ENCODE data around the gene ALOX5AP. TPM values are rescaled to one million over a fixed set of nuclear protein-coding genes. Genes with fewer than 3 reads are reported as not detected.

Gene ALOX5AP
- total RNA-seq, 1 donor from 2014 or later, result 13.6 TPM

DNA sequence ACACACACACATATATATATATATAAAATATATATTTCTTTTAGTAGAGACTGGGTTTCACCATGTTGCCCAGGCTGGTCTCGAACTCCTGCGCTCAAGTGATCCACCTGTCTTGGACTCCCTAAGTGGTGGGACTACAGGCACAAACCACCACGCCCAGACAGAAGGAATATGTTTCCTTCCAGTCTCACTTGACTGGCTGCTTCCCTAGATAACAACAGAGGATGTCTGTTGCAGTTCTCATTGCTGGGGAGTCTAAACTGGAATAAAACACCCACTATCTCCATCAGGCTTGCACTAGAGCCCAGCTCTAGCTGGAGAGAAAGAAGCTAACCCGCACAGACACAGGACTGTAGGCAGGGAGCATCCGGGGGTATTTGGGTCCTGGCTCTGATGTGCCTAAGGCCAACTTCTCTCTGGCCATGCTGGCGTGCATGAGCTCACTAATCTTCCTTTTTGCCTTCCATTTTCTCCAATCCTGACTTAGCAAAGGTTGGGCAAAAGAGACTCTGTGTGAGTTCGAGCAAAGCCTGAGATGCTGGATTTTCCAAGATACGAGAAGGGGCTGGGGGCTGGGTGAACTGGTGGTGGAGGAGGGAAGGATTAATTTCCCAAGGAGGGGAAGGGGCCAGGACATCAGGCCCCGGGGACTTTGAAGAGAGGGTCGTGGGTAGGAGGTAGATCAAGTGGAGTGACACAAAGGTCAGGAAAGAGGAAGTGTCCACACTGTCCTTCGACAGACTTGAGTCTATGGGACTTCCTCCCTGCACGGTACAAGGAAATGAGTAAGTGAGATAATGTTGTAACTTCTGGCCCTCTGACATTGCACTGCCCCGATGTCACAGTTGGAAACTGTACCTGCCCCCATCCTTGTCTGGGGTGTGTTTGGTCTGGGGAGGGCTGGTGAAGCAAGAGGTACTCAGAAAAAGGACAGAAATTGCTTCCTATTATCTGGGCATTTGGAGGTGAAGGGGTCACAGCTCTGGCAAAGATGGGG, 22.5 kb upstream of the ALOX5AP start:
- DNase-seq (ENCODE audit: missing footprints) (no peak), ATAC-seq (peak; percentile 64)
- intact Hi-C loops (cut with DNase I), result no loop called here

DNA sequence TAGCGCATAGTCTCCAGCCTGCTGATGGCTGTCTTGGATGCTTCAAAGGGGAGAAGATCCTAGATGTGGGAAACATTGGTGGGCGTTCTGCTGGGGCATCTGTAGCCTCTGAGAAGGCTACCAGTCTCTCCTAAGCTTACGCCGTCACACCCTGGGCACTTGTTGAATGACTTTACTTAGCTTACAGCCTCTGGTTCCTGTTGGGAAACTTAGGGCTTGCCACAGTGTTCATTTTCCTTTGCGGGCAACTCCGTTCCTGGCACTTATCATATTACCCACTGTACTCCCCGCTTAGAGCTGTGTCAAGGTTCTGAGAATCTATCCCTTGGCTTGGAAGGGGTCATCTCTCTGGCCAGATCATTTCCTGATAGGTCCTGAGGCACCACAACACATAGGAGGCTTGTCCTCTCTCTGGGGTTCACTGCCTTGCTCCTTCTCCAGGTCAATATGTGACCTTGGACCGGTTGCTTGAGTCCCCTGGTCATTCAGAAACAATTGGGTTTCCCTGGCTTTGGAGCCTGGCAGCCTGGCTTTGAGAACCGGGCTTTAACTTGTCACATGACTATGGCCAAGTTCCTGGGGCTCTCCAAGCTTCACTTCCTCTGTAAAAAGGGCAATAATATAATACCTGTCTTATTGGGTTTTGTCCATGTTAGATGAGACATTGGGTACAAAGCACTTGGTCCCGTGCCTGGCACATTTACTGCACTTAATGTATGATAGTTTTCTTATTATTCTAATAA, 20.5 kb upstream of the ALOX5AP start:
- intact Hi-C loops (cut with DNase I), result no loop called here
- ATAC-seq, result no peak
- DNase-seq (ENCODE audit: missing footprints), result no peak

DNA sequence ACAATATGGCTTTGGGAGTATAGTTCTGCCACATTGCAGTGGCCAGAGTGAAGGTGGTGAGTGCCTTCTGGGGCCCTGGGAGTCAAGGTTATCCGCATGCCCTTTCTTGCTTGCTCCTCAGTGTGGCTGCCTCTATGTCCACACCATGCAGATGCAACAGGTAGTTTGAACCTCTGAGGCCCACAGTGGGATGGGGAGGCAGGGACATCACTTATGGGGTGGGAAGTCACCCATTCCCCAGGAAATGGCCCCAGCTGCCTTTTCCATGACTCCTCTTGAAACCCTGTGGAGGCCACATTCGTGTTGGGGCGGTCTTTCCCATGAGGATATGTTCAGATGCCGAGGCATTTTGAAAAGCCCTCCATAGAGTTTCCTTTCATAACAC, 20.0 kb upstream of the ALOX5AP start:
- intact Hi-C loops (cut with DNase I), result no loop called here
- DNase-seq (ENCODE audit: missing footprints) (no peak), ATAC-seq (peak; percentile 6)

DNA sequence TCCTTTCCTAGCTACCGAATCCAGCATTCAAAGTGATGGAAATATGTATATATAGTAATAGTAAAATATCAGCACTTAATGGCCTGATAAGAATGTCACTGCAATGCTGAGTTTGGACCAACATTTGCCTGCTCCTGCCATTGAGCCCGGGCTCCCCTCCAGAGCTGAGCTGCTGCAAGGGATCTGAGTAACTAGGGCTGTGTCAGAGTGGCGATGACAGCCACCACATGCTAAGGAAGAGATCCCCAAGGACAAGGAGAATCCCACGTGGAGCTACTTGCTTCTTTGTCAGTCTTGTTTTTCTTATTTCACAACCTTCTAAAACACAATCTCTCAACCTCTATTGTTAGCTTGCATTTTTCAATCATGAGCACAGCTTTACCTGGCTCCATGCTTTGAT, 19.5 kb upstream of the ALOX5AP start:
- intact Hi-C loops (cut with DNase I), result no loop called here
- peak; percentile 80 for DNase-seq (ENCODE audit: missing footprints)
- peak; percentile 89 for ATAC-seq

DNA sequence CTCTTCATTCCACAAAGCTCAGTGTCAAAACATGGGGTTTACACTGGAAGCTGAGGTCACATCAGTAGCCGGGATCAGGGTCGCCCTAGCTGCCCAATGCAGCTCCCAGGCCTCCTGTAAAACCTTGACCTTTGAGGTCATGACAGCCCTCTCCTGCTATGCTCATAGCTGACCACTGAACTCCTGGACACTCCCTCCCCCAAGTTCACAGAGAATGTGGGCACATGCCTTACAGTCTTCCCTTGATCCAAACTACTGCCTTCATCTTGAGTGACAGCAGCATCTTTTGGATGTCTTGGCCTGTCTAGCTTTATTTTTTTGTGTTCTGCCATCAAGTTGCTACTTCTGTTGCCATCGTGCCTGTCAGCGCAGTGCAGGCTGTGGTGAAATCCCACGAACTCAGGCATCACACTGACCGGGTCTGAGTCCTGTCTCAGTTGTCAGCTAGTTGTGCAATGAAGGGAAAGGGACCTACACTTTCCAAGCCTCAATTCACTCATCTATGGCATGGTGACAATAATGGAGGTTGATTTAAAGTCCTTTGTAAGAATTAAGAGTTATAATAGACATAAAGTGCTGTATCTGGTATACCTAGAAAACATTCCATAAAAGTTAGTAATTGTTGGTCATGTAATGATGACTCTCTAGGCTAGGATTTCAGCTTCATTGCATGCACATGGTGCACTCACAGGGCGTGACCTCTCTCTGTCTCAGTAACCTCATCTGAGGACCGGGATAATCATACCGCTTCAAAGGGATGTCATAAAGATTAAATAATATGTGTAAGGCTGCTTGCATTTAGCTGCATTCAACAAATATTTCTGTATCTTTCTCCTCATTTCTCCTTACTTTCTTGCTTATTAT, 16.4 kb upstream of the ALOX5AP start:
- ATAC-seq (no peak), DNase-seq (ENCODE audit: missing footprints) (no peak)
- intact Hi-C loops (cut with DNase I), result no loop called here

DNA sequence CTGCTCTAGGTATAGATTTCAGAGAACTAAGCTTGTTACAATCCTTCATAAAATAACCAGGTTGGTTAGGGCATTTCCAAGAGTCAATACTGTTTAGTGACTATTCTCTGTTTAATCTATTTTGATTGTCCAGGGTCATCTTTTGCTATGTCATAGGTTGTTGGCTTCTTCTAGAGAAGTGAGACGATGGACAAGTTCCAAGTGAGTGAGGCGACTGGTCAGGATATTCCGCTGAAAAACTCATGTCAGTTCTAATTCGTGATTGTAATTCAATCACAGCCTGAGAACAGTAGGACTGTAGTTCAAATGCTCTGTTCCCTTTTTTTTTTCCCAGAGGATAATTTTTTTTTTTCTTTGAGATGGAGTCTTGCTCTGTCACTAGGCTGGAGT, 15.8 kb upstream of the ALOX5AP start:
- ATAC-seq (no peak), DNase-seq (ENCODE audit: missing footprints) (no peak)
- intact Hi-C loops (cut with DNase I), result no loop called here

DNA sequence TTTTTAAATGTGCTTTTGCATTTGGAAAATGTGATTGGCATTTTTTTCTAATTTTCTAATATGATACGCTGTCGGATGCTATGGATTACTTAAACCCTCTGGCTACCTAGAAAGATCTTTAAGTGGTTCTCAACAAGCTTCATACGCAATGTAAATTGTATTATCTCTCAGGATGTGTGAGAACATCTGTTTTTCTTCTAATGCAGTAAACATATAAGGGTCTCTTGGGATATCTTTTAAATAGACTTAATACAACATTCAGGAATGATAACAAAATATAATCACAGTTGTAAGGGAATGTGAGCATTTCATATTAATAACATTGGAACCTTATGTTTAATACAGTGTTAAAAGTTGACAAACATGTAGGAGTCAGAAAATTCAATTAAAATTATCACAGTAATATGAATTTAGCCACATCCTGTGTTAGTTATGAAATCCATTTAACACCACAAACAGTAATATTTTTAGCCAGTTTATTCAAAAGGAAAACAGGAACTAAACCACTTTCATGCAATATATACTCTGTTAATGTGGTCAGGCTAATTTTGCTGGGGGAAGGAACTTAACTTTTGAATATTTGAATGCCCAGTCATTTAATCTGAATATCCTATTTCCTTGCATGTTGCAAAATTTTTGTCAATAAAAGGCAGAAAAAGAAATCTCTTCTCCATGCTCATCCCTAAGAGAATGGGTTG, 15.0 kb upstream of the ALOX5AP start:
- intact Hi-C loops (cut with DNase I), result no loop called here
- ATAC-seq (no peak), DNase-seq (ENCODE audit: missing footprints) (no peak)

DNA sequence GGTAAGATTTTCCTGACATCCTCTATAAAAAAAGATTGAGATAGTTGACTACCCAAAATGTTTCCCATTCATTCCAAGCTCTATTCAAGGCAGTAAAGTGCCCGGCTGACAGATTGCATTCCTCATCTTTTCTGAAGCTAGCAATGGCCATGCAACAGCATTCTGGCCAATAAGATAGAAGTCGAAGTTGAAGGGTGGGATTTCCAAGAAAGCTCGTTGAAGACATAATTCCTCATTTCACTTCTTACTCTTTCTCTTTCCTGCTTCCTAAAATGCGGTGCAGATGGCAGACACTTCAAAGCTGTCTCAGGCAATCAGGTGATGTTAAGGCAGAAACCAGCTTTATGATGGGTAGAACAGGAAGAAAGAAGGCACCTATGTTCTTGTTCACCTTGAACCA, 13.4 kb upstream of the ALOX5AP start:
- DNase-seq (ENCODE audit: missing footprints), result no peak
- ATAC-seq, result no peak
- intact Hi-C loops (cut with DNase I), result no loop called here

DNA sequence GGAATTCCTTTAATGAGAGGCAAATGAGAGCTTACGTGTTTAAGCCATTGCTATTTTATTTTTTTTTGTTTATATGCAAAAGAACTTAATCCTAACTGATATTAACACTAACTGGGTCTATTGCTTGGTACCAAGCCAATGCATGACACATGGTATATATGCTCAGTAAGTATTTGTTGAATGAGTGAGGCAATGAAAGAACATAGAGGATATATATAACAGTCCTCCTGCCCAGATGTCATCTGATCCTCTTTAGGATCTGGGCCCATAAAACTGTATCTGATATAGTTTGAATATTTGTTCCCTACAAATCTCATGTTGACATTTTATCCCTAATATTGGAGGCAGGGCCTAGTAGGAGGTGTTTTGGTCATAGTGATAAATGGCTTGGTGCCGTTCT, 13.0 kb upstream of the ALOX5AP start:
- intact Hi-C loops (cut with DNase I), result no loop called here
- ATAC-seq, result no peak
- DNase-seq (ENCODE audit: missing footprints), result no peak

DNA sequence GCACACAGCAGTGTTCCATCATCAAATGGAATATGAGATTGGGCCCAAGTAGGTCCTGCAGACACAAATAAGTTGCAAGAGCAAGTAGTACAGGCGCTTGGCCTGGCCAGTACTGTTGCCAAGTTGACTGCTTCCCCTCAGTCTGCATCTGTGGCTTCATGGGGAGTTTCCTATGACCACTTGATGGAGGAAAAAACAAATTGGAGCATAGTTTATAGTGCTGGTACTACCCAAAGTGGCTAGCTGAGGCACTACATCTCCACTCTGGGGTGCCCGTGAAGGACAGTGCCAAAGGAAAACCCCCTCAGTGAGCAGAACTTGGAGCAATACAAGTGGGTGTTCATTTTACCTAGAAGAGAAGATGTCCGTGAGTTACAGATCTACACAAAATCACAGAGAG, 10.6 kb upstream of the ALOX5AP start:
- intact Hi-C loops (cut with DNase I), result no loop called here
- no peak for ATAC-seq
- DNase-seq (ENCODE audit: missing footprints), result no peak

DNA sequence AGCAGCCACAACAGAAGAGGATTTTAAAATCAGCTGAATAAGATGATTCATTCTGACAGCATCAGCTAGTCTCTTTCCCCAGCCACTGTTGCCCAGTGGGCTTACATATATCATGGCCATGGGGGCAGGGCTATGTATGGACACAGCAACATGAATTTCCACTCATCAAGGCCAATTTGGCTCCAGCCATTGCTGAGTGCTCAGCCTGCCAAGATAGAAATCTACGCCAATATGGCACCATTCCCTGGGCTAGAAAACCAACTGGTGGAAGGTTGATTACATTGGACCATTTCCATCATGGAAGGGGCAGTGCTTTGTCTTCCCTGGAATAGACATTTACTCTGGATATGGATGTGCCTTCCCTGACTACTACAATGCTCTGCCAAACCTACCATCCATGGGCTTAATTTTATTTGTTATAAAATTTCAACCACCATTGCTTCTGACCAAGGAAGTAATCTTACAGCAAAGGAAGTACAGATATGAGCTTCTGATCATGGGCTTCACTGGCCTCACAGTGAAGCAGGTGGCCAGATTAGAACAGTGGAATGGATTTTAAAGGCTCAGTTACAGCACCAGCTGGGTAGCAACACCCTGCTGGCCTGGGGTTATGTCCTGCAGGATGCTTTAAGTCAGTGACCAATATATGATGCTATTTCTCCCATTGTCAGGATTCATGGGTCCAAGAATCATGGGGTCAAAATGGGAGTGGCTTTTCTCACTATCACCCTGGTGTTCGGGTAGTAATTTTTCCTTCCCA, 9.8 kb upstream of the ALOX5AP start:
- intact Hi-C loops (cut with DNase I), result no loop called here
- no peak for DNase-seq (ENCODE audit: missing footprints)
- ATAC-seq, result no peak

DNA sequence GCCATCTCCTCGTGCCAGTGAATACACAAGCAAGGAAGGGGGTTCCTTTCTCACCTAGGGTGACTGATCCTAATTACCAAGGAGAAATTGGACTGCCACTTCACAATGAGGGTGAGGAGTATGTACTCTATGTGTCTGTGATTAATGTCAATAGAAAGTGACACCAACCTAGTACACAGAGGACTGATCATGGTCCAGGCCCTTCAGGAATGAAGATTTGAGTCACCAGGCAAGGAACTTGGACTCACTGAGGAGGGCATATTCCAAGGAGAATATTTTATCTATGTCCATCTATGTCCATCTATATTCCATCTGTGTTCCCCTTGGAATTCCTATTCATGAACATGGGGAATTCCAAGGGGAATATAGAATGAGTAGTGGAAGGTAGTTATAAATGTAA, 9.2 kb upstream of the ALOX5AP start:
- no peak for ATAC-seq
- no peak for DNase-seq (ENCODE audit: missing footprints)
- intact Hi-C loops (cut with DNase I), result no loop called here

DNA sequence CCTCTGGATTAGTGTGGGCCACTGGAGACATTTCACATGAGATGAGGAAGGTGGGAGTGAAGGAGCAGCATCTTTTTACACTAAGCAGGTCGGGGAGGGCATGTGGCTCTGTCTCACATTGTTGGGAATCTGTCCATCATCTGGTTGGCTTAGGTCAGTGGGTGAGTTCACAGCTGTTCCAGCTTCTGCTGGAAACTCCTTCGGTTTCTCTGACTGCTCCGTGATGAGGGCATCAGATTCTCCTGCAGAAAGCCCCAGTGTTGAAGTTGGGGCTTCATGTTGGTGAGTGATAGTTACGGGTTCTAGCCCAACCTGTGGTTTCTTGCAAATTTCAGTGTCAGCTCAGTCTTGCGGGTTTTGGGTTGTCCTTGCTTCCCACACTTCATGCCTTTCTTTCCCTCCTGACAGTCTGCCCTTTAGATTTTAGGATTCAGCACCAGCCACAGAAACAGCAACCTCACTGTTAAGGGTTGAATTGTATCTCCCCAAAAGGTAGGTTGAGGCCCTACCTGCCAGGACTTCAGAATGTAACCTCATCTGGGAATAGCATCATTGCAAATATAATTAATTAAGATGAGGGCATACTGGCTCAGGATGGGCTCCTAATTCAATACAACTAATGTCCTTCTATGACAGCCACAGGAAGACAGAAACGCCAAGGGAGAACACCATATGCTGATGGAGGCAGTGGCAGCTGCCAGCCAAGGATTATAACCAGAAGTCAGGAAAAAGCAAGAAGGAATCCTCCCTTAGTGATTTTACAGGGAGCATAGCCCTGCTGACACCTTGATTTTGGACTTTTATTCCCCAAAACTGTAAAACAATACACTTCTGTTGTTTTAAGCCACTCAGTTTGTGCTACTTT, 7.6 kb upstream of the ALOX5AP start:
- ATAC-seq (no peak), DNase-seq (ENCODE audit: missing footprints) (no peak)
- intact Hi-C loops (cut with DNase I), result no loop called here

DNA sequence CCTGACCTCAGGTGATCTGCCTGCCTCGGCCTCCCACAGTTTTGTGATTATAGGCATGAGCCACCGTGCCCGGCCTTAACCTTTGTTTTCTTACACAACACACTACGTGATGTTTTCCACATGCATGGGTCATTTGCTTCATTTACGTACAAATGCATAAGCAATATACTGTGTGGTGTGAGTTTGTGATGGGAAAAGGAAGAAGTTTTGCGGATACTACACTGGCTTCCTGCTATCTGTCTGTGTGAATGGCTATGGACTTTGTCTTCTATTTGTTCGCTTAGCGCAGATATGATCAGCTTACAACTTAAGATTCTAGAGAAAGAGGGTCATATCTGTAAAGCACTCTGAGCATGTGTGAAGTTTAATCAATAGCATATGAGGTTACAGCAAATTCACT, 5.5 kb upstream of the ALOX5AP start:
- intact Hi-C loops (cut with DNase I), result no loop called here
- ATAC-seq, result no peak
- DNase-seq (ENCODE audit: missing footprints), result no peak

DNA sequence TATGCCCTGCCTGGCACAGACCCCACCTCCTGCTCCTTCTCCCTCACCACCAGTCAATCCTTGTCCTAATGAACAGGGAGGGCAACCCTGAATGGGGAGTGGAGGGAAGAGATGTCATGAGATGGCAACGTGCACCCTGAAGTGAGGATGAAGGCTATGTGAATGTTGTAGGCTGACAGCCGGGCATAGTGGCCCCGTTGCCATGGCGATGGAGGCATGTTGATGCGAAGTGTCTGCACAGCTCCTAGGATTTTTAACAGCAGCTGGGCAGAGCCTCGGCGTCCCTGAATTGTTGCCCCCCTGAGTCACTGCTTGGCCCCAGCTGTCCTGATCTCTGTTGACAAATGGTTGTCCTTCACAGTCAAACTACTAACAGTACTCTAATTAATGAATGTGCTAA, 4.8 kb upstream of the ALOX5AP start:
- DNase-seq (ENCODE audit: missing footprints) (no peak), ATAC-seq (no peak)
- intact Hi-C loops (cut with DNase I), result no loop called here

DNA sequence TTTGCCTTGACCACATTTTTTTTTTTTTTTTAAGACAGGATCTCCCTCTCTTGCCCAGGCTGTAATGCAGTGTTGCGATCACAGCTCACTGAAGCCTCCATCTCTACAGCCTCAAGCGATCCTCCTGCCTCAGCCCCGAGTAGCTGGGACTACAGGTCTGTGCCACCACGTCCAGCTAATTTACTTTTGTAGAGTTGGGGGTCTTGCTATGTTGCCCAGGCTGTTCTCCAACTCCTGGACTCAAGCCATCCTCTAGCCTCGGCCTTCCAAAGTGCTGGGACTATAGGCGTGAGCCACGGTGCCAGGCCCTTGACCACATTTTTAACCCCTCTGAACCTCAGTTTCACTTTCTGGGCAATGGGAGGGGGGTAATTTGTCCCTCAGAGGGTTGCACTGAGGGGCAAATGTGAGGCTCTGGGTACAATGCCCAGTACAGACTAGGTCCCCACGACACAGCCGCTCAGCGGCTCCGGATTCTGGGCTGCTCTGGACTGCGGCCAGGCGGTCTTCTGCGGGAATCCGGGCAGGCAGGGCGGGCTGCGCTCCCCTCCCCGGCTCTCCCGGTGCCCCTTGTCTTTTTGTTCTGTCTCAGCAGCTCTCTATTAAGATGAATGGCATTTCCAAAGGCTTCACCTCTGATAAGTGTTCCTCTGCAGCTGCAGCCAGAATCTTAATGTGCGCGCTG, 3.8 kb upstream of the ALOX5AP start:
- no peak for DNase-seq (ENCODE audit: missing footprints)
- no peak for ATAC-seq
- intact Hi-C loops (cut with DNase I), result no loop called here

DNA sequence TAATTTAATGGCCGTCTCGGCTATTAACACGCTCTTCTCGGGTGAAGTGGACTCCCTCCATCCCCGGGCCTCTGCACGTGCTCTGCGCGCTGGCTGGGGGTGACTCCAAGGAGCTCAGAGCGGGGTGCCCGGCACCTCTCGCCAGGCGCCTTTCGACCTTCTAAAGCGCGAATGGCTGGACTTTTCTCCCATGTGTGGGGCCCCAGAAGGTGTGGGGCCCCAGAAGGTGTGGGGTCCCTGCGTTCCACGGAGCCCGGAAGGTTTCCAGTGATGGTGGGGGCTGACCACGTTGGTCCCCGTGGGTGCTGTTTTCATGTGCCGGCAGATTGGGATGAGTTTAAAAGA, 3.3 kb upstream of the ALOX5AP start:
- DNase-seq (ENCODE audit: missing footprints) (no peak), ATAC-seq (no peak)
- intact Hi-C loops (cut with DNase I), result no loop called here
